Neutrophil (primary cell): ENCODE data around the gene CFAP54.

ENCODE experiments used
- H3K27ac ChIP-seq: fragments of 200-600 bp; sonication (generic); 2 replicates; pipeline ENCODE4 v1.5.1; 2016; ENCODE audit warnings: mild to moderate bottlenecking, moderate library complexity
- H3K27me3 ChIP-seq: fragments of 200-600 bp; sonication (generic); 2 replicates; pipeline ENCODE4 v1.6.0; 2016; ENCODE audit warnings: mild to moderate bottlenecking
- H3K36me3 ChIP-seq: fragments of 200-600 bp; sonication (generic); 2 replicates; pipeline ENCODE4 v1.5.1; 2017
- H3K4me1 ChIP-seq, 2 experiments: fragments of 200-600 bp in 1 of 2; sonication (generic) in 1 of 2; 1 replicate in 1 of 2; 2 replicates in 1 of 2; pipeline versions ENCODE4 v1.5.1 to v1.6.1; 2013 to 2016; ENCODE audit warnings: low read depth in 1 of 2, low read length in 1 of 2, mild to moderate bottlenecking in 1 of 2, moderate library complexity in 1 of 2; ENCODE audit not compliant: control insufficient read depth in 1 of 2, insufficient read depth in 1 of 2
- H3K4me3 ChIP-seq, 2 experiments: fragments of 200-600 bp in 1 of 2; sonication (generic) in 1 of 2; 1 replicate in 1 of 2; 2 replicates in 1 of 2; pipeline ENCODE4 v1.5.1; 2013 to 2016; ENCODE audit warnings: low read depth in 1 of 2, low read length in 1 of 2, mild to moderate bottlenecking in 1 of 2, moderate library complexity in 1 of 2
- H3K9me3 ChIP-seq: fragments of 200-600 bp; sonication (generic); 2 replicates; pipeline ENCODE4 v1.5.1; 2016
- CTCF ChIP-seq: fragments of 200-600 bp; sonication (generic); IDR thresholded peaks from 2 replicates; pipeline ENCODE4 v1.5.1; 2016; ENCODE audit warnings: antibody characterized with exemption

Gene CFAP54

DNA sequence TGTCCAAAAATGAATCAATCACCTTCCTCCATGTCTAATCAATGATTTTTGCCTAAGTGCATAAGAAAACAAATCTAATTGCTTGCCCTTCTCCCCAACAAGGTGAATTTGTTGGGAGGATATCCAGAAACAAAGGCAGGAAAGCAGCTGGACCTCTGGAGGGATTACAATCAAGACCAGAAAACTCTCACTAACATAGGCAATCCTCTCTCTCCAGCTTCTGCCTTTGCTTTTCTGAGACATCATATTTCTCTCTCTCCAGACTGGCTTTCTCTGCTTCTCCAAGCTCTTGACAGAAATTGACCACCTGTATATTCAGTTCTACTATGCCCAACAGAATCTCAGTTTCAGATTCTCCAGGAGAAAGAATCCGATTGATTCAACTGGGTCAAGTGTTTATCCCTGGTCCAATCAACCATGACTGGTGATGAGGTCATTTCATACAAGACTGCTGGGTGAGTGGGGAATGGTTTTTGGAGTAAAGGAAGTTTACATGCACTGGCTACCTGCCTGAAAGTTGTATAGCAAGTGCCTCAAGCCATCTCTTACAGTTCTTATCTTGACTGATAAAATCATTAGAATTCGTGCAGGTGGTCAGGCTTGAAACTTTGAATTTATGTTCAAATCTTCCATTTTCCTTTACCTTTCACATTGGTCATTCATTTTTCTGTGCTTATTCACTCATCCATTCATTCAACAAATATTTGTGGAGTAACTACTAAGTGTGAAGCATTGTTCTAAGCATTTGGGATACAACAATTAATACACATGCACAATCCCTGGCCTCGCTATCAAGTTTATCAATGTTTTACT is 22.2 kb upstream of the CFAP54 start:
- Histone ChIP-seq H3K9me3 (no peaks in the 10 kb centered on the region), H3K27me3 (no peaks in the 10 kb centered on the region), H3K4me1 (no peaks in the 10 kb centered on the region), H3K36me3 (no peaks in the 10 kb centered on the region), H3K4me3 (no peak overlapping the region), H3K27ac (no peak overlapping the region)
- no peak for TF ChIP-seq CTCF

GRCh38 chr12:96471368-96472050 is 17.9 kb upstream of the CFAP54 start:
- Histone ChIP-seq H3K9me3 (no peaks in the 10 kb centered on the region), H3K27me3 (no peaks in the 10 kb centered on the region), H3K4me1 (no peaks in the 10 kb centered on the region), H3K27ac (no peak overlapping the region), H3K4me3 (no peak overlapping the region), H3K36me3 (no peaks in the 10 kb centered on the region)
- TF ChIP-seq CTCF = no peak

DNA sequence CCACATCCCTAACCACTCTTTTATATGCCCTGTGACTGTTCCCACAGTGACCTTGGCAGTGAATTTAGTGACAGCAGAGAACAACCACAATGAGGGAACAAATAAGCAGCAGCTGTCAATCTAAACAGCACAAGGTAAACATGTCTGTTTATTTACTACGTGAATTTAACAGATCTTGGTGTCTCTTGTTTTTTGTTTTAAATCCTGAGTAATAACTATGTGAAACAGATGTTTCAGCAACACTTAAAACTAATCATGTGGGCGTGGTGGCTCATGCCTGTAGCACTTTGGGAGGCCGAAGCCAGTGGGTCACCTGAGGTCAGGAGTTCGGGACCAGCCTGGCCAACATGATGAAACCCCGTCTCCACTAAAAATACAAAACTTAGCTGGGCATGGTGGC is 17.0 kb upstream of the CFAP54 start:
- no peak overlapping the region for H3K4me3 ChIP-seq
- TF ChIP-seq CTCF = no peak
- no peaks in the 10 kb centered on the region for H3K36me3 ChIP-seq
- no peak overlapping the region for H3K27ac ChIP-seq
- no peaks in the 10 kb centered on the region for H3K4me1 ChIP-seq
- H3K27me3 ChIP-seq = no peaks in the 10 kb centered on the region
- H3K9me3 ChIP-seq = no peaks in the 10 kb centered on the region

GRCh38 chr12:96473394-96474093 is 15.8 kb upstream of the CFAP54 start:
- Histone ChIP-seq H3K36me3 (no peaks in the 10 kb centered on the region), H3K4me3 (no peak overlapping the region), H3K9me3 (no peaks in the 10 kb centered on the region), H3K27ac (no peak overlapping the region), H3K27me3 (no peaks in the 10 kb centered on the region), H3K4me1 (no peaks in the 10 kb centered on the region)
- no peak for TF ChIP-seq CTCF

GRCh38 chr12:96474206-96474605 is 15.2 kb upstream of the CFAP54 start:
- Histone ChIP-seq H3K4me1 (no peaks in the 10 kb centered on the region), H3K27ac (no peak overlapping the region), H3K27me3 (no peaks in the 10 kb centered on the region), H3K4me3 (no peak overlapping the region), H3K36me3 (no peaks in the 10 kb centered on the region), H3K9me3 (no peaks in the 10 kb centered on the region)
- TF ChIP-seq CTCF = no peak
